Gastroesophageal sphincter (tissue), 3 donors: Measurements from ENCODE around the gene PACS1.

Experiments used
- POLR2A ChIP-seq, 2 donors: fragments of 450-650 bp; IDR thresholded peaks; one replicate each; pipeline ENCODE4 v1.6.1; 2017; ENCODE audit warnings: antibody characterized with exemption in 2 of 2, mild to moderate bottlenecking in 2 of 2, moderate library complexity in 1 of 2
- POLR2AphosphoS5 ChIP-seq: sonication (generic); formaldehyde crosslinking; IDR thresholded peaks from one replicate; pipeline ENCODE4 v1.6.1; 2017; ENCODE audit warnings: antibody characterized with exemption
- TF ChIP-seq, protein P1 (sequence below), 4 experiments: fragments of 200-600 bp in 2 of 4; fragments of 450-650 bp in 2 of 4; sonication (generic) in 1 of 4; IDR thresholded peaks; one replicate each; pipeline ENCODE4 v1.5.1; 2017 to 2019; ENCODE audit warnings: antibody characterized with exemption in 4 of 4, mild to moderate bottlenecking in 2 of 4, moderate library complexity in 2 of 4

DNA sequence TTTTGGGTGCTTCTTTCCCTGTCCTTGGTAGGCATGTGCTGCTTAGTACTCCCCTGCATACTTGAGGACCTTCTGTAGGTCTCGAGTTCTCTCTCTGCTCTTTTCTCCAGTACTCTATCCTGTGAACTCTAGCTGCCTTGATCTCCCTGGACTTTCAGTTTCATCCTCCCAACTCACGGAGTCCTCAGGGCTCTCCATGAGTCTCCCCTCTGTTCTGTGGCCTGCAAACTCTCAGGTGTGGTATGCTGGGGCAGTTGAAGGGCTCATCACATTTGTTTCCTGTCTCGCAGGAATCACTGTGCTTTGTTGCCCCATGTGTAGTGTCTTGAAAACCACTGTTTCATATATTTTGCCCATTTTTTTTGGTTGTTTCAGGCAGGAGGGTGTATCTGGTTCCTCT, 3.3 kb upstream of the PACS1 start:
- TF ChIP-seq, protein P1, sequence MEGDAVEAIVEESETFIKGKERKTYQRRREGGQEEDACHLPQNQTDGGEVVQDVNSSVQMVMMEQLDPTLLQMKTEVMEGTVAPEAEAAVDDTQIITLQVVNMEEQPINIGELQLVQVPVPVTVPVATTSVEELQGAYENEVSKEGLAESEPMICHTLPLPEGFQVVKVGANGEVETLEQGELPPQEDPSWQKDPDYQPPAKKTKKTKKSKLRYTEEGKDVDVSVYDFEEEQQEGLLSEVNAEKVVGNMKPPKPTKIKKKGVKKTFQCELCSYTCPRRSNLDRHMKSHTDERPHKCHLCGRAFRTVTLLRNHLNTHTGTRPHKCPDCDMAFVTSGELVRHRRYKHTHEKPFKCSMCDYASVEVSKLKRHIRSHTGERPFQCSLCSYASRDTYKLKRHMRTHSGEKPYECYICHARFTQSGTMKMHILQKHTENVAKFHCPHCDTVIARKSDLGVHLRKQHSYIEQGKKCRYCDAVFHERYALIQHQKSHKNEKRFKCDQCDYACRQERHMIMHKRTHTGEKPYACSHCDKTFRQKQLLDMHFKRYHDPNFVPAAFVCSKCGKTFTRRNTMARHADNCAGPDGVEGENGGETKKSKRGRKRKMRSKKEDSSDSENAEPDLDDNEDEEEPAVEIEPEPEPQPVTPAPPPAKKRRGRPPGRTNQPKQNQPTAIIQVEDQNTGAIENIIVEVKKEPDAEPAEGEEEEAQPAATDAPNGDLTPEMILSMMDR (IDR thresholded peaks at IDR 0.05) = no peak
- TF ChIP-seq POLR2A (IDR thresholded peaks at IDR 0.05) = no peak
- no peak for TF ChIP-seq POLR2AphosphoS5
